Measurements from ENCODE around the gene GTF2IRD2.
A peak's percentile ranks its signal among the peaks of the same experiment; 100 is the strongest.
"Not testable (repeated sequence)": the region's sequence is repeated elsewhere in the genome, so short reads cannot be mapped to it uniquely, and the experiment has no call there.

GTF2IRD2 gene

DNA sequence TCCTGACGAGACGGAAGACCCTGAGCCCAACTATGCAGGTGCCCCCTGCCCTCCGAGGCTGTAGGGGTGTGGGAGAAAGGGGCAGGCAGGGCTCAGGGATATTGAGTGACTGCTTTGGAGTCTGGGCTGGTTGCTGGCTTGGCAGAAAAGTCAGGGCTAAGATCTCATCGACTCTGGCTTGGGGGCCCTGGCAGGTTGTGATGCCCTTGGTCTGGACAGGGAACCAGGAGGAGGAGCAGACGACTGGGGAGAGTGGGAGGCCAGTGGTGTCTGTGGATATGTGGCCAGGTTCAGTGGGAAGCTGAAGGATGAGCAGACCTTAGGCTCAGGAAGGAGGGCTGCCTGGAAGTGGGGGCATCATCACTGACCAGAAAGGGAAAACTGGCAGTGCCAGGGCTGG, 67.8 kb downstream of the GTF2IRD2 start:
- not testable (repeated sequence) for DNase-seq

DNA sequence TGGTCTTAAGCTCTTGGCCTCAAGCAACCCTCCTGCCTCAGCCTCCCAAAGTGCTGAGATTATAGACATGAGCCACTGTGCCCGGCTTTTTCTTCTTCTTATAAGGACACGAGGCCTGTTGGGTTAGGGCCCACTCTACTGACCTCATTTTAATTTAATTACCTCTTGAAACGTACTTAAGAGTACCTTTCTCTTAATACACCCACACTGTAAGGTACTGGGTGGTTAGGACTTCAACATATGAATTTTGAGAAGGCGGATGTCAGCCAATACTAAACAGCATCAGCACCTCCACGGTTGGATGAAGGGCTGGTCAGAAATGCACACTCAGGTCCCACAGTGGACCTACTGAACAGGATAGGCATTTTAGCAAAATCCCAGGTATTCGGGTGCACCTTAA, 69.7 kb downstream of the GTF2IRD2 start:
- DNase-seq, result not testable (repeated sequence)

DNA sequence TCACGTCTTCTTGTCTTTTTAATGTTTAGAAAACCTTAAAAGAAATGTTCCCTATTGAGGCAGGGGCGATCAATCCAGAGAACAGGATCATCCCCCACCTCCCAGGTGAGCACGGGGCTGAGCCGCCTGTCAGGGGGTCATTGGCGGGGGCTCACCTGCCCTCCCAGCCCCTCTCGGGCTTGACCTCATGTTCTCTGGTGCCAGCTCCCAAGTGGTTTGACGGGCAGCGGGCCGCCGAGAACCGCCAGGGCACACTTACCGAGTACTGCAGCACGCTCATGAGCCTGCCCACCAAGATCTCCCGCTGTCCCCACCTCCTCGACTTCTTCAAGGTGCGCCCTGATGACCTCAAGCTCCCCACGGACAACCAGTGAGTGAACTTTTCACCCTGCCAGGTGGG, 72.4 kb downstream of the GTF2IRD2 start:
- not testable (repeated sequence) for DNase-seq

DNA sequence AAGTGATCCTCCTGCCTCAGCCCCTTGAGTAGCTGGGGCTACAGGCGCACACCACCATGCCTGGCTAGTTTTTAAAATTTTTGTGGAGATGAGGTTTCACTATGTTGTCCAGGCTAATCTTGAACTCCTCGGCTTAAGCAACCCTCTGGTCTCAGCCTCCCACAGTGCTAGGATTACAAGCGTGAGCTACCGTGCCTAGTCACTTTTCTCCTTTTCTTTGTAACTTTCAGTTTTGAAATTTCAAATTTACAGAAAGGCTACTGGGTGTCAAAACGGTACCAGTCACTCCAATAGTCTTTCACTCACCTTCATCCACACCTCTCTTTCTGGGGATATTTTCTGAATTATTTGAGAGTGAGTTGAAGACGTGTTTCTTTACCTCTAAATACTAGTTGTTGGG, 76.3 kb downstream of the GTF2IRD2 start:
- DNase-seq, result not testable (repeated sequence)

DNA sequence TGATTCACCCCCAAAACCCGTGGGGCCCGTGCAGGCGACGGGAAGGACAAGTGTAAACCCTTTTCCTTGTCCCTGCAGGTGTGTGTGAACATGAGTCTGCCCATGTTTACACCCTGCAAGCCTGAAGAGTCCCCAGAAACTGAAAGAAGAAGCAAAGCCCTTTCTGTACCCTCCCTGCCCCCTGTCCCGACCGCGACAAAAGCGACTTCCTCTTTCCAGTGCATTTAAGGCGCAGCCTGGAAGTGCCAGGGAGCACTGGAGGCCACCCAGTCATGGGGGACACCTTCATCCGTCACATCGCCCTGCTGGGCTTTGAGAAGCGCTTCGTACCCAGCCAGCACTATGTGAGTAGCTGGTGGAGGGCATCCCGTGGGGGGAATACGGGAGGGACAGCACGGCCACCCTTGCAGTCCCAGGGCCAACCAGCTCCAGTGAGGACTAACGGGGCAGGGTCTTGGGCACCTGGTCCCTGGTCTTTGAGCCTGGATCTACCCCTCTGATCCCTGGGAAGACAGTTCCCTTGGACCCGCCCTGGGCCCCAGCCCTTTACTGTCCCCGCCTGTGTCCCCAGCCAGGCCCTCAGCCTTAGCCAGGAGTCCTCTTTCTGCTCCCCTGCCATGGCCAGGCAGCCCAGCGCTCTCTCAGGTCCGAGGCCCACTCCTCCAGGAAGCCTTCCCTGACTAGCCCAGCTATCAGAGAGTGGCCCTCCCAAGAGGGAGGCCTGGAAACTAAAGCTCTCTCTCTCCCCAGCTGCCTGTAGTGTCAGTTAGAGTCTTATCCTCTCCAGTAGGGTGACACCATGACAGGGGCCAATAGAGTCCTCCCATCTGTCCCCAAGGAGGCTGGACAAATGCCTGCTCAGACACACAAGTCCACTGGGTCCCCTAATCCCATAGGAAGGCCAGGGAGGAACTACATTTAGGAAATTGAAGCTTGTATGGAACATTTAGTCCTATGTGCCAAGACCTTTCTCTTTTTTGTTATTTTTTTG, 77.3 kb downstream of the GTF2IRD2 start, which contains the start of gene NCF1:
NCF1 (plus strand) TSS at position 252 of the 991 bp plus-strand sequence; CDS start at position 273, 21 bp downstream.
- not testable (repeated sequence) for DNase-seq

DNA sequence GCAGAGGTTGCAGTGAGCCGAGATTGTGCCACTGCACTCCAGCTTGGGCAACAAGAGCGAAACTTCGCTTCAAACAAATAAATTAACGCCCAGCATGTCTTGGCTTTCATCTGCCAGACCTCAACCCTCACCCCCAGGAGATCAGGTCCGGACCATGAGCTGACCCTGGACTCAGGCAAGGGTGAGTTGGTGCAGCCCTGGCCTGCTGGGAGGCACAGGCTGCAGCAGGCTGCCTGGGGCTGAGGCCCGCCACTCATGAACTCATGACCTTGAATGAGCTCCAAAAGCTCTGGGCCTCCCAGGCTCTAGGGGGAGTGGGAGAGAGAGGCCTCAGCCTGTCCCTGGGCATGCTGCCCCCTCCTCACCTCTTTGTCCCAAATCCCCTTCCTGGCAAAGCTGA, 79.3 kb downstream of the GTF2IRD2 start:
- DNase-seq, result peak; percentile 4

DNA sequence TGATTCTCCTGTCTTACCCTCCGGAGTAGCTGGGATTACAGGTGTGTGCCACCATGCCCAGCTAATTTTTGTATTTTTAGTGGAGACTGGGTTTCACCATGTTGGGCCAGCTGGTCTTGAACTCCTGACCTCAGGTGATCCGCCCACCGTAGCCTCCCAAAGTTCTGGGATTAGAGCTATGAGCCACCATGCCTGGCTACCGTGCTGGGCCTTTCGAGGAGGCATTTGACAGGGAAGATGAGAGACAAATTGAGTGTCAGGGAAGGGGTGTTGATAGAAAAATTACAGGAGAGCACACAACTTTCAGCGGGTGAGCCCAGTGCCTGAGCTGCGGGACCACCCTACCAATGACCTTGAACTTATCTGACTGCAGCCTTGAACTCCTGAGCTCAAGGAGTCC, 81.3 kb downstream of the GTF2IRD2 start:
- DNase-seq, result not testable (repeated sequence)

DNA sequence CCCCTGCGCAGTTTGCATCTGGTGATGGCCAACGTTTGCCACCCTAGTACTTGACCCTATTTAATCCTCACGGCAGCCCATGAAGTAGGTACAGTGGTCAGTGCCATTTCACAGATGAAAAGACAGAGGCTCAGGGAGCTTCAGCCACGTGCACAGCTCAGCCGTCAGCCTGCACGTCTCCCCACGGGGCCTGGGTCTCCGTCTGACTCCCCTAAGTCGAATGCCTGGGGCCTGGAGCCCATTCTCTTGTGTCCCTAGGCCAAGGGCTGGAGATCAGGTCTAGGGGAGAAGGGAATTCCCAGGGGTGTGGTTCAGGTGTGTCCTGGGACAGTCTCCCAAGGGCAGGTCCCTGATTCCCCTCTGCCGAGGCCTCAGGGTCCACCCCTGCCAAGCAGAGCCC, 84.4 kb downstream of the GTF2IRD2 start:
- not testable (repeated sequence) for DNase-seq

DNA sequence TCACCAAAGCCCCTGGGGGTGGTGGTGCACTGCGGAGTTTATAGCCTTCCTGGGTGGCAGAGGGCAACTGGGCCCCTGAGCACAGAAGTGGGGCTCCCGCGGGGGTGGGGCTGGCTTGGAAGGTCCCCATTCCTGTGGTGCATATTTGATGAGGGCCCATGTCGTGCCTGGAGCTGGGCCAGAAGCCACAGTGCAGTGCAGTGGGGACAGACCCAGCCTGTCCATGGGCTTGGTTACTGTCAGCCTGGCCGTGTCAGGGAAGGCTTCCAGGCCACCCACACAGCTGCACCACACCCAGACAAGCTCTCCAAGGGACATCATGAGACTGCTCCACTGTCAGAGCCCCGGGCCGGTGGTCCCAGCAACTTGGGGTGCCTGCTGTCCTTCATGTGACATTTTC, 84.9 kb downstream of the GTF2IRD2 start:
- not testable (repeated sequence) for DNase-seq

DNA sequence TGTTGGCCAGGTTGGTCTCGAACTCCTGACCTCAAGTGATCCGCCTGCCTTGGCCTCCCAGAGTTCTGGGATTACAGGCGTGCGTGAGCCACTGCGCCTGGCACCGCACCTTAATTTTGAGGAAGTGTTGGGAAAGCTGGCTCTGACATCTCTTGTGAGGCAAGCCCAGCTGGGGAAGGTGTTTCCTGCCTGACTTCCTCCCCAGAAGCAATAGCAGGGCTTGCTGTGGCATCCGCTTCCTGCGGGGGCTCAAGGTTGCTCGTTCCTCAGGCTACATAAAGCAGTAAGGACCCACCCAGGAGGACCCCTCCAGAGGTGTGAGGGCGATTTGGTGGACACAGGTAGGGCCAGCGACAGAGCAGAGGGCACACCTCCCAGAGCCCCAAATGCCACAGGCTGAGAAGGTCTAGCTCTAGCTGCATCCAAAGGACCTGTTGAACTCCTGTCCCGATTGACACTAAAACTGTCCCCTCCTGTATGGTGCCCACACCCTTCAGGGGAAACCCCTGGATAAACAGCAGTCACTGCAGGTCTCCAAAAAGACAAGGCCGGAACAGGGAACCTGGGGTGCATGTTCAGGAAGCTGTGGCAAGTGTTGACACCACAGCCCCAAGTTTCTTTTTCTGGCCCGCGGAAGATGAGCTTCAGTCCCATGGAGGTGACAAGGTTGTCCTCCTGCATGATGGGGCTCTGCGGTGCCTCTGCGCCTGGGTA, 86.0 kb downstream of the GTF2IRD2 start:
- DNase-seq, result not testable (repeated sequence)

DNA sequence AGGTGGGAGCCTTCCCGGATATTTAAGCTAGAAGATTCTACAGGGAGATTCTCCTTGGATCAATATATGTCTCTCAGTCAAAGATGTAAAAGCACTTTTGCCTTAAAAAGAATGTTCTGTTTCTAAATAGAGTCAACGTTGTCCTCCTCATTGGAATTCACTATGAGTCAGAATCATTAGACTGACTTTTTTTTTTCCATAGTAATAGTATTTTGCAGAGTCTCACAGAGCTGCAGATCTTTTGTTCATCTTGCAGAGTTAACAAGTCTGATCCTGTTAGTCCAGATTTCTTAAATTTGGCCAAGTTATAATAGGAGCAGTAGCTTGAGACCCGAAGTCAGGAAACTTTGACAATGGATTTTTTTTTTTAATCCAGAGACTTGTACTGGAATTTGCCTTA, 92.4 kb downstream of the GTF2IRD2 start:
- not testable (repeated sequence) for DNase-seq

DNA sequence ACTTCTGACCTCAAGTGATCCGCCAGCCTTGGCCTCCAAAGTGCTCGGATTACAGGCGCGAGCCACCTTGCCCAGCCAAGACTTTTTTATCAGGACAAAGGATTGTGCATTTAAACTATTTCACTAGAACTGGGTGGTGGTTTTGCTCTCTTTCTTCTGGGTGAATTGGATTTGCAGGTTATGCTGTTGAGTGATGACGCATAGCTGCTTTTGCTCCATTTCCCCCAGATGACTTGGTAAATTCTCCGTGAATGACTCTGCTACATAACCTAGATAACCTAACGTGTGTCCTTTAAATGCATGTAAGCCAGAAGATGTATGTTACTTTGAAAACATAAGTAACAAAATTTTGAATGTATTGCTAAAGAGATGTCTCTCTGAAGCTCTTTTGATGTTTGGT, 93.1 kb downstream of the GTF2IRD2 start:
- not testable (repeated sequence) for DNase-seq

DNA sequence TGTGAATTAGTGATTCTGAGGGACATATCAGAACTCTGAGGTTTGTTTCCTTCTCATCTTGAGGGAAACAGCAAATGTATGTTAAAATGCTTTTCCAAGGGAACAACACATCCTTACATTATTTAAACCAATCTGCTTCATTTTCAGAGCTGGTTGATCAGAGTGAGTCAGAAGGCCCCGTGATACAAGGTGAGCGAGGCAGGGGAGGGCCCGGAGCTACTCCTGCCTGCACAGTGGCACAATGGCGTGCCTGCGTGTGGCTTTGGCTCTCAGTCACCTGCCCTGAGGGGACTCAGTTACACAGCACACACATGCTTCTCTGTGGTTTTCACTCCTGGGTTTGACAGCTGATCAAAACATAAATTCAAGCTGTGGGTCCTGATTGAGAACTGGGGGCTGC, 94.7 kb downstream of the GTF2IRD2 start:
- not testable (repeated sequence) for DNase-seq

DNA sequence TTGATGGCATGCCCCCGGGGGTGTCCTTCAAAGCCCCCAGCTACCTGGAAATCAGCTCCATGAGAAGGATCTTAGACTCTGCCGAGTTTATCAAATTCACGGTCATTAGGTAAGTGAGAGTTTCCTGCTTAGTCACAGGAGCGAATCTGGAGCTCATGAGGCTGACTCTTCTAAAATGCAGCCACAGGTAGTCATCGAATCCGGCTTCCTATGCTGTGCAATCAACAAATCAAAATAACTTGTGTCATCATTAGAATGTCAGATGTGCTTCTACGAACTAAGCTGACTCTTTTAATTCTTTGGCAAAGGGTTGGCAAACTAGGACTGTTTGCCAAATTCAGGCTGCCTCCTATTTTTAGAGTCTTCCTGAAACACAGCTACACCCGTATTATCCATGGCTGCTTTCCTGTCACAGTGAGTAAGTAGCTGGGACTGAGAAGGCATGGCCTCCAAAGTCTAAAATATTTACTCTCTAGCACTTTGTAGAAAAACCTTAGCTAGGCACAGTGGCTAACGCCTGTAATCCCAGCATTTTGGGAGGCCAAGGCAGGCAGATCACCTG, 97.4 kb downstream of the GTF2IRD2 start:
- not testable (repeated sequence) for DNase-seq

Measured in RPMI8226 (cell line).